DOHH2 (cell line): ENCODE measurements around the gene NT5C1B.

ENCODE experiments used
- H3F3A ChIP-seq: fragments of 200-600 bp; sonication (generic), shearing (Covaris generic); 2 replicates; pipeline ENCODE4 v1.6.0; 2016; ENCODE audit warnings: antibody characterized with exemption, mild to moderate bottlenecking; ENCODE audit not compliant: control insufficient read depth, insufficient read depth
- H3K27ac ChIP-seq: fragments of 200-600 bp; sonication (generic); 2 replicates; pipeline ENCODE4 v1.5.1; 2014; ENCODE audit warnings: low read depth, mild to moderate bottlenecking, low read length, moderate library complexity
- H3K27me3 ChIP-seq: fragments of 200-600 bp; sonication (generic); 2 replicates; pipeline ENCODE4 v1.6.1; 2014; ENCODE audit warnings: mild to moderate bottlenecking, low read length, mixed read lengths; ENCODE audit not compliant: control insufficient read depth
- H3K36me3 ChIP-seq: fragments of 200-600 bp; sonication (generic); 2 replicates; pipeline ENCODE4 v1.6.1; 2014; ENCODE audit warnings: mild to moderate bottlenecking, low read length, moderate library complexity, mixed read lengths; ENCODE audit not compliant: control insufficient read depth
- H3K4me1 ChIP-seq: fragments of 200-600 bp; sonication (generic); 2 replicates; pipeline ENCODE4 v1.6.1; 2014; ENCODE audit warnings: mild to moderate bottlenecking, low read length, mixed read lengths; ENCODE audit not compliant: control insufficient read depth
- H3K4me2 ChIP-seq: fragments of 200-600 bp; sonication (generic); 2 replicates; pipeline ENCODE4 v1.6.0; 2014; ENCODE audit warnings: mild to moderate bottlenecking, low read length, moderate library complexity
- H3K4me3 ChIP-seq: fragments of 200-600 bp; sonication (generic); 2 replicates; pipeline ENCODE4 v1.5.1; 2014; ENCODE audit warnings: mild to moderate bottlenecking, low read length, mixed read lengths
- H3K79me2 ChIP-seq: fragments of 200-600 bp; sonication (generic); 2 replicates; pipeline ENCODE4 v1.6.1; 2014; ENCODE audit warnings: mild to moderate bottlenecking, low read length, mixed read lengths; ENCODE audit not compliant: control insufficient read depth
- H3K9me2 ChIP-seq: fragments of 200-600 bp; sonication (generic); replicated peaks from 2 replicates; pipeline ENCODE4 v1.6.1; 2014; ENCODE audit warnings: mild to moderate bottlenecking, low read length, mixed read lengths; ENCODE audit not compliant: control insufficient read depth
- H3K9me3 ChIP-seq: fragments of 200-600 bp; sonication (generic); 2 replicates; pipeline ENCODE4 v1.6.1; 2014; ENCODE audit warnings: antibody characterized with exemption, low read length, mixed read lengths; ENCODE audit not compliant: control insufficient read depth, insufficient read depth
- H4K20me1 ChIP-seq: fragments of 200-600 bp; sonication (generic); 2 replicates; pipeline ENCODE4 v1.6.0; 2014; ENCODE audit warnings: low read depth, mild to moderate bottlenecking, antibody characterized with exemption, low read length, moderate library complexity; ENCODE audit not compliant: control insufficient read depth, insufficient read depth
- CTCF ChIP-seq: fragments of 200-600 bp; sonication (generic); IDR thresholded peaks from one replicate; pipeline ENCODE4 v1.5.1; 2014; ENCODE audit warnings: antibody characterized with exemption, mild to moderate bottlenecking, low read depth, low read length; ENCODE audit not compliant: poor library complexity, severe bottlenecking
- EZH2phosphoT487 ChIP-seq: fragments of 200-600 bp; sonication (generic); IDR thresholded peaks from 2 replicates; pipeline ENCODE4 v1.6.1; 2017; ENCODE audit warnings: borderline replicate concordance, mild to moderate bottlenecking, antibody characterized with exemption, low read length, moderate library complexity, mixed read lengths

Gene NT5C1B

GRCh38 chr2:18583905-18584607 is 5.3 kb downstream of the NT5C1B start:
- Histone ChIP-seq H3K9me2 (no peaks in the 10 kb centered on the region), H3K27me3 (no peaks in the 10 kb centered on the region), H3K4me2 (no peak overlapping the region), H3K36me3 (no peaks in the 10 kb centered on the region), H3K4me3 (no peak overlapping the region), H3F3A (no peaks in the 10 kb centered on the region), H3K27ac (no peak overlapping the region), H3K9me3 (no peaks in the 10 kb centered on the region), H3K4me1 (no peaks in the 10 kb centered on the region), H4K20me1 (no peaks in the 10 kb centered on the region), H3K79me2 (no peaks in the 10 kb centered on the region)
- TF ChIP-seq CTCF = no peak
- no peak for TF ChIP-seq EZH2phosphoT487

- Histone ChIP-seq H3K9me2 (no peaks in the 10 kb centered on the region), H3K36me3 (no peaks in the 10 kb centered on the region), H3K4me1 (no peaks in the 10 kb centered on the region), H3K4me2 (no peak overlapping the region), H3F3A (no peaks in the 10 kb centered on the region), H3K79me2 (no peaks in the 10 kb centered on the region), H3K27me3 (no peaks in the 10 kb centered on the region), H4K20me1 (no peaks in the 10 kb centered on the region), H3K4me3 (no peak overlapping the region), H3K9me3 (no peaks in the 10 kb centered on the region), H3K27ac (no peak overlapping the region)
- no peak for TF ChIP-seq EZH2phosphoT487
- no peak for TF ChIP-seq CTCF
These were observed 8.8 kb downstream of the NT5C1B start for GRCh38 chr2:18580606-18581005.

GRCh38 chr2:18578033-18578432 is 11.3 kb downstream of the NT5C1B start:
- no peaks in the 10 kb centered on the region for H4K20me1 ChIP-seq
- no peaks in the 10 kb centered on the region for H3K79me2 ChIP-seq
- H3K4me1 ChIP-seq = no peaks in the 10 kb centered on the region
- TF ChIP-seq EZH2phosphoT487 = no peak
- TF ChIP-seq CTCF = no peak
- no peak overlapping the region for H3K4me2 ChIP-seq
- no peaks in the 10 kb centered on the region for H3F3A ChIP-seq
- H3K9me2 ChIP-seq = no peaks in the 10 kb centered on the region
- H3K27me3 ChIP-seq = no peaks in the 10 kb centered on the region
- no peaks in the 10 kb centered on the region for H3K36me3 ChIP-seq
- no peak overlapping the region for H3K27ac ChIP-seq
- no peak overlapping the region for H3K4me3 ChIP-seq
- no peaks in the 10 kb centered on the region for H3K9me3 ChIP-seq
